Parathyroid adenoma (tissue), 2 donors: Measurements from ENCODE around the gene ASB1.

Experiments used
- H2AFZ ChIP-seq: fragments of 300-600 bp; sonication (generic); one replicate; pipeline ENCODE4 v1.7.0; 2017; ENCODE audit warnings: antibody characterized with exemption, mild to moderate bottlenecking
- H3K27ac ChIP-seq: fragments of 300-600 bp; sonication (generic); one replicate; pipeline ENCODE4 v1.7.0; 2017
- H3K27me3 ChIP-seq: fragments of 300-600 bp; sonication (generic); one replicate; pipeline ENCODE4 v1.7.0; 2017; ENCODE audit warnings: low read length; ENCODE audit not compliant: control insufficient read depth, insufficient read depth
- H3K36me3 ChIP-seq: fragments of 300-600 bp; sonication (generic); one replicate; pipeline ENCODE4 v1.7.0; 2017; ENCODE audit warnings: low read length; ENCODE audit not compliant: control insufficient read depth, insufficient read depth
- H3K4me1 ChIP-seq: fragments of 300-600 bp; sonication (generic); one replicate; pipeline ENCODE4 v1.7.0; 2017; ENCODE audit warnings: control low read depth
- H3K4me2 ChIP-seq: fragments of 300-600 bp; sonication (generic); one replicate; pipeline ENCODE4 v1.7.0; 2017; ENCODE audit warnings: low read length
- H3K4me3 ChIP-seq: fragments of 300-600 bp; sonication (generic); one replicate; pipeline ENCODE4 v1.7.0; 2017; ENCODE audit warnings: low read depth, low read length
- H3K79me2 ChIP-seq: fragments of 300-600 bp; sonication (generic); one replicate; pipeline ENCODE4 v1.7.0; 2017; ENCODE audit warnings: control low read depth
- H3K9ac ChIP-seq: fragments of 300-600 bp; sonication (generic); one replicate; pipeline ENCODE4 v1.7.0; 2017; ENCODE audit warnings: mild to moderate bottlenecking
- H3K9me3 ChIP-seq: fragments of 300-600 bp; sonication (generic); one replicate; pipeline ENCODE4 v1.7.0; 2017; ENCODE audit warnings: low read length; ENCODE audit not compliant: control insufficient read depth
- CTCF ChIP-seq: fragments of 300-600 bp; sonication (generic); IDR thresholded peaks from one replicate; pipeline ENCODE4 v1.7.0; 2017; ENCODE audit warnings: antibody characterized with exemption, mild to moderate bottlenecking
- donor health status: primary hyperparathyroidism.

The ASB1 gene

GRCh38 chr2:238426568-238427434 is at the start of gene ASB1:
TSS of gene ASB1 (plus strand) at chr2:238426927. CDS start at chr2:238427071, 144 bp downstream.
- no peaks in the 10 kb centered on the region for H3K27me3 ChIP-seq
- H3K9me3 ChIP-seq: no peaks in the 10 kb centered on the region
- H3K36me3 ChIP-seq: no peaks in the 10 kb centered on the region
- peaks cover 6% of the 10 kb centered on the region for H3K4me1 ChIP-seq
- no peak for TF ChIP-seq CTCF
- H3K79me2 ChIP-seq: peaks cover 9% of the 10 kb centered on the region
- peak within 1 kb of the TSS; percentile 76 for H3K4me3 ChIP-seq
- H3K4me2 ChIP-seq: peak within 1 kb of the TSS; percentile 67
- H3K27ac ChIP-seq: peak within 1 kb of the TSS; percentile 85
- peak within 1 kb of the TSS; percentile 96 for H2AFZ ChIP-seq
- peak within 1 kb of the TSS; percentile 51 for H3K9ac ChIP-seq

- TF ChIP-seq CTCF: no peak
- Histone ChIP-seq H2AFZ (no peak overlapping the region), H3K27me3 (no peaks in the 10 kb centered on the region), H3K36me3 (no peaks in the 10 kb centered on the region), H3K4me1 (no peaks in the 10 kb centered on the region), H3K4me3 (no peak overlapping the region), H3K4me2 (no peak overlapping the region), H3K9ac (no peak overlapping the region), H3K27ac (no peak overlapping the region), H3K9me3 (no peaks in the 10 kb centered on the region), H3K79me2 (peaks cover 4% of the 10 kb centered on the region)
These were observed 48.3 kb upstream of the ASB1 start for GRCh38 chr2:238378230-238379095.

- no peak overlapping the region for H3K9ac ChIP-seq
- no peak overlapping the region for H2AFZ ChIP-seq
- H3K4me2 ChIP-seq: no peak overlapping the region
- no peaks in the 10 kb centered on the region for H3K4me1 ChIP-seq
- H3K9me3 ChIP-seq: no peaks in the 10 kb centered on the region
- no peak for TF ChIP-seq CTCF
- peaks cover 4% of the 10 kb centered on the region for H3K79me2 ChIP-seq
- no peaks in the 10 kb centered on the region for H3K36me3 ChIP-seq
- no peaks in the 10 kb centered on the region for H3K27me3 ChIP-seq
- no peak overlapping the region for H3K4me3 ChIP-seq
- no peak overlapping the region for H3K27ac ChIP-seq
These were observed 47.5 kb upstream of the ASB1 start for GRCh38 chr2:238379096-238379810.

GRCh38 chr2:238380336-238380735 is 46.4 kb upstream of the ASB1 start:
- Histone ChIP-seq H3K27ac (no peak overlapping the region), H3K9me3 (no peaks in the 10 kb centered on the region), H3K79me2 (peaks cover 4% of the 10 kb centered on the region), H3K9ac (no peak overlapping the region), H3K4me2 (no peak overlapping the region), H3K36me3 (no peaks in the 10 kb centered on the region), H3K4me1 (no peaks in the 10 kb centered on the region), H3K27me3 (no peaks in the 10 kb centered on the region), H2AFZ (no peak overlapping the region), H3K4me3 (no peak overlapping the region)
- TF ChIP-seq CTCF: no peak
